ENCODE measurements around the gene SMC6.

SMC6 gene

GRCh38 chr2:17615147-17615546 lies 138.5 kb downstream of the SMC6 start:
- DNase-seq: no peak

- no peak for DNase-seq
These were observed 139.3 kb downstream of the SMC6 start for GRCh38 chr2:17614174-17614930.
